Measurements from ENCODE around the gene CLPSL2. TPM values are rescaled to one million over a fixed set of nuclear protein-coding genes. Genes with fewer than 3 reads are reported as not detected.
"Not testable (repeated sequence)": the region's sequence is repeated elsewhere in the genome, so short reads cannot be mapped to it uniquely, and the experiment has no call there.

The CLPSL2 gene
- not detected for total RNA-seq

- Mint-ChIP-seq H3K36me3 (ENCODE audit: insufficient read depth in 2 of 2) (no peaks in the 10 kb centered on the region), H3K9me3 (no peaks in the 10 kb centered on the region), H3K27ac (no peak within 1 kb of the TSS), H3K4me1 (ENCODE audit: low read depth) (no peaks in the 10 kb centered on the region), H3K4me3 (peak within 1 kb of the TSS; percentile 67 to 77), H3K27me3 (ENCODE audit: low read depth) (peaks cover 23% of the 10 kb centered on the region)
- DNase-seq, result peak in 1 of 2 donors; percentile 8
- ATAC-seq (replicated peaks in 1 of 2), result peak; percentile 36 to 43
These were observed at the start of gene CLPSL2 for GRCh38 chr6:35776364-35777215. Gene CLPSL2 (plus strand): TSS chr6:35776598. CDS start chr6:35776619, 21 bp downstream.

- no peaks in the 10 kb centered on the region for H3K9me3 Mint-ChIP-seq
- peaks cover 71% of the 10 kb centered on the region for H3K4me1 Mint-ChIP-seq (ENCODE audit: low read depth)
- H3K27me3 Mint-ChIP-seq (ENCODE audit: low read depth), result no peaks in the 10 kb centered on the region
- H3K4me3 Mint-ChIP-seq, result peak overlapping the region; percentile 71 to 73
- DNase-seq (no peak), ATAC-seq (replicated peaks in 1 of 2) (peak; percentile 10 to 15)
- H3K36me3 Mint-ChIP-seq (ENCODE audit: insufficient read depth in 2 of 2), result no peaks in the 10 kb centered on the region
- H3K27ac Mint-ChIP-seq, result peak overlapping the region; percentile 83
These were observed 49.0 kb upstream of the CLPSL2 start for GRCh38 chr6:35727231-35727934.

- peak overlapping the region; percentile 71 to 81 for H3K4me3 Mint-ChIP-seq
- peak; percentile 64 for ATAC-seq (replicated peaks in 1 of 2)
- no peaks in the 10 kb centered on the region for H3K27me3 Mint-ChIP-seq (ENCODE audit: low read depth)
- H3K9me3 Mint-ChIP-seq, result no peaks in the 10 kb centered on the region
- H3K27ac Mint-ChIP-seq, result peak overlapping the region; percentile 91
- peak; percentile 88 to 93 for DNase-seq
- no peaks in the 10 kb centered on the region for H3K36me3 Mint-ChIP-seq (ENCODE audit: insufficient read depth in 2 of 2)
- peaks cover 78% of the 10 kb centered on the region for H3K4me1 Mint-ChIP-seq (ENCODE audit: low read depth)
These were observed 48.3 kb upstream of the CLPSL2 start for GRCh38 chr6:35727935-35728682.

- Mint-ChIP-seq H3K36me3 (ENCODE audit: insufficient read depth in 2 of 2) (no peaks in the 10 kb centered on the region), H3K4me1 (ENCODE audit: low read depth) (peaks cover 87% of the 10 kb centered on the region), H3K4me3 (peak overlapping the region; percentile 71 to 81), H3K27me3 (ENCODE audit: low read depth) (no peaks in the 10 kb centered on the region), H3K27ac (peak overlapping the region; percentile 91), H3K9me3 (no peaks in the 10 kb centered on the region)
- no peak for ATAC-seq (replicated peaks in 1 of 2)
- DNase-seq, result peak; percentile 60 to 61
These were observed 47.4 kb upstream of the CLPSL2 start for GRCh38 chr6:35728683-35729678.

- ATAC-seq (replicated peaks in 1 of 2), result no peak
- Mint-ChIP-seq H3K4me3 (peak overlapping the region; percentile 12 to 58), H3K9me3 (no peaks in the 10 kb centered on the region), H3K27ac (no peak overlapping the region), H3K36me3 (ENCODE audit: insufficient read depth in 2 of 2) (no peaks in the 10 kb centered on the region), H3K4me1 (ENCODE audit: low read depth) (peaks cover 87% of the 10 kb centered on the region), H3K27me3 (ENCODE audit: low read depth) (no peaks in the 10 kb centered on the region)
- DNase-seq, result no peak
These were observed 46.7 kb upstream of the CLPSL2 start for GRCh38 chr6:35729722-35730121.

- Mint-ChIP-seq H3K27me3 (ENCODE audit: low read depth) (no peaks in the 10 kb centered on the region), H3K9me3 (no peaks in the 10 kb centered on the region), H3K27ac (peak overlapping the region; percentile 38), H3K4me1 (ENCODE audit: low read depth) (peaks cover 87% of the 10 kb centered on the region), H3K4me3 (peak overlapping the region; percentile 82 to 90), H3K36me3 (ENCODE audit: insufficient read depth in 2 of 2) (no peaks in the 10 kb centered on the region)
- ATAC-seq (replicated peaks in 1 of 2), result peak; percentile 0
- DNase-seq, result no peak
These were observed 45.5 kb upstream of the CLPSL2 start for GRCh38 chr6:35730745-35731413.

GRCh38 chr6:35731414-35731735, 45.0 kb upstream of the CLPSL2 start:
- H3K4me1 Mint-ChIP-seq (ENCODE audit: low read depth), result peaks cover 87% of the 10 kb centered on the region

GRCh38 chr6:35731736-35732532, 44.5 kb upstream of the CLPSL2 start:
- ATAC-seq (replicated peaks in 1 of 2), result peak; percentile 61
- peak; percentile 96 to 97 for DNase-seq
- Mint-ChIP-seq H3K9me3 (no peaks in the 10 kb centered on the region), H3K27me3 (ENCODE audit: low read depth) (no peaks in the 10 kb centered on the region), H3K27ac (peak overlapping the region; percentile 81), H3K4me1 (ENCODE audit: low read depth) (peaks cover 86% of the 10 kb centered on the region), H3K36me3 (ENCODE audit: insufficient read depth in 2 of 2) (no peaks in the 10 kb centered on the region), H3K4me3 (peak overlapping the region; percentile 82 to 90)

More at GRCh38 chr6:35731414-35731735, 45.0 kb upstream of the CLPSL2 start:
- no peaks in the 10 kb centered on the region for H3K27me3 Mint-ChIP-seq (ENCODE audit: low read depth)
- ATAC-seq (replicated peaks in 1 of 2), result peak; percentile 55 to 58
- no peaks in the 10 kb centered on the region for H3K9me3 Mint-ChIP-seq
- peak overlapping the region; percentile 61 for H3K27ac Mint-ChIP-seq
- H3K36me3 Mint-ChIP-seq (ENCODE audit: insufficient read depth in 2 of 2), result no peaks in the 10 kb centered on the region
- H3K4me3 Mint-ChIP-seq, result peak overlapping the region; percentile 82 to 90
- peak; percentile 97 to 98 for DNase-seq

GRCh38 chr6:35733633-35734032, 42.8 kb upstream of the CLPSL2 start:
- Mint-ChIP-seq H3K4me1 (ENCODE audit: low read depth) (peaks cover 81% of the 10 kb centered on the region), H3K27ac (no peak overlapping the region), H3K27me3 (ENCODE audit: low read depth) (no peaks in the 10 kb centered on the region), H3K36me3 (ENCODE audit: insufficient read depth in 2 of 2) (no peaks in the 10 kb centered on the region), H3K9me3 (no peaks in the 10 kb centered on the region), H3K4me3 (no peak overlapping the region)
- DNase-seq (no peak), ATAC-seq (replicated peaks in 1 of 2) (no peak)

GRCh38 chr6:35734319-35734718, 42.1 kb upstream of the CLPSL2 start:
- not testable (repeated sequence) for H3K4me3 Mint-ChIP-seq; DNase-seq; H3K9me3 Mint-ChIP-seq; H3K27me3 Mint-ChIP-seq (ENCODE audit: low read depth); ATAC-seq (replicated peaks in 1 of 2); H3K27ac Mint-ChIP-seq; H3K36me3 Mint-ChIP-seq (ENCODE audit: insufficient read depth in 2 of 2)
- H3K4me1 Mint-ChIP-seq (ENCODE audit: low read depth), result peaks cover 74% of the 10 kb centered on the region

GRCh38 chr6:35735452-35735851, 40.9 kb upstream of the CLPSL2 start:
- Mint-ChIP-seq H3K4me1 (ENCODE audit: low read depth) (peaks cover 63% of the 10 kb centered on the region), H3K27me3 (ENCODE audit: low read depth) (no peaks in the 10 kb centered on the region), H3K9me3 (no peaks in the 10 kb centered on the region), H3K4me3 (no peak overlapping the region), H3K27ac (no peak overlapping the region), H3K36me3 (ENCODE audit: insufficient read depth in 2 of 2) (no peaks in the 10 kb centered on the region)
- no peak for ATAC-seq (replicated peaks in 1 of 2)
- DNase-seq, result no peak
